HG03439 (cell line): ENCODE data around the gene ETS1.
A peak's percentile ranks its signal among the peaks of the same experiment; 100 is the strongest.

Experiments
- ATAC-seq: cut with Tn5 transposase; IDR thresholded peaks from one replicate; pipeline ENCODE4 v1.9.1; 2021; ENCODE audit warnings: mild to moderate bottlenecking, moderate library complexity; ENCODE audit not compliant: unreplicated experiment

The ETS1 gene

DNA sequence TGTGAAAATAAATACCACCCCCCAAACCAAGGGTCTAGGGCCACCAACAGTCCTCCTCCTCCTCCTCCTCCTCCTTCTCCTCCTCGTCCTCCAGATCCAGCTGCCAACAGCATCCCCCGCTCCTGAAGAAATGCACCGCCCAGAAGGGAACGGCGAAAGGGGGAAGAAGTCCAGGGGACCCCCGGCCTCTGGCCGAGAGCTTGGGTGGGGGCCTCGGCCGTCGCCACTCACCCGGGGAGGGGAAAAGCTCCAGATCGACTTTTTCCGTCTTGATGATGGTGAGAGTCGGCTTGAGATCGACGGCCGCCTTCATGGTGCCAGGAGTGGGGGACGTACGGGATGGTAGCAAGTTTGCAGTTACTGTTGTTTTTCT lies 65.7 kb downstream of the ETS1 start:
- peak; percentile 0 for ATAC-seq

DNA sequence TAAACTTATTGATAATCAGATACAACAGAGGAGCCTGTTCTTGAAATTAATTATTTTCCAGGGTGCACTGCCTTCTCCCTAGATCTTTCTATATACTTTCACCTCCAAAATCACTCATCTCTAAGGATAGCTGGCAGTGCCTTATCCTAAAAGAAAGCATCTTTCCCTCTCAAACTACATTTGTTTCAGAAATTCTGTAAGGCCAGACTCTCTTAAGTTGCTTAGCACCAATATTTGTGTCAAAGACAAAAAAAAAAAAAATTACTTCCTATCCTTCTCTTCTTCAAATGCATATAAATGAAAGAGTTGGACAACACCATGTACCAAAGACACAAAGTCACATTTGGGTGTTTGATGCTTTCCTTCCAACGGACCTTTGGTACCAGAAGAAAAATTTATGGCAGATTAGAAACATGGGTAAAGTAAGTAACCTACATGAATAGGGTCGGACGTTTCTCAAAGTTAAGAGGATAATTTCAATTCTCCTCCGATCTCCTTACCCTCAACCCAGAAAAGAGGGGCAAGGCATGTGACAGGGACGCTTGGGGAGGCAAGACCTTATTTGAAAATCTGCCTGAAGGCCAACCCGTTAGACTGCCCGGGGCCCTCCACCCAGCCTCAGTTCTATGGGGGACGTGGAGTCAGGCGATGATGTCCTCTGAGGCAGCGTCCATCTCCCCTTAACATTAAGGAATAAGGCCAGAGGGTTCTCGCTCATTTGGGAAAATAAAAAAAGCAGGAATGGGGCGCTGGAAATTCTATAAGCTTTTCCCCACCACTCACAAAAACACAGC lies 66.3 kb downstream of the ETS1 start:
- ATAC-seq: no peak

DNA sequence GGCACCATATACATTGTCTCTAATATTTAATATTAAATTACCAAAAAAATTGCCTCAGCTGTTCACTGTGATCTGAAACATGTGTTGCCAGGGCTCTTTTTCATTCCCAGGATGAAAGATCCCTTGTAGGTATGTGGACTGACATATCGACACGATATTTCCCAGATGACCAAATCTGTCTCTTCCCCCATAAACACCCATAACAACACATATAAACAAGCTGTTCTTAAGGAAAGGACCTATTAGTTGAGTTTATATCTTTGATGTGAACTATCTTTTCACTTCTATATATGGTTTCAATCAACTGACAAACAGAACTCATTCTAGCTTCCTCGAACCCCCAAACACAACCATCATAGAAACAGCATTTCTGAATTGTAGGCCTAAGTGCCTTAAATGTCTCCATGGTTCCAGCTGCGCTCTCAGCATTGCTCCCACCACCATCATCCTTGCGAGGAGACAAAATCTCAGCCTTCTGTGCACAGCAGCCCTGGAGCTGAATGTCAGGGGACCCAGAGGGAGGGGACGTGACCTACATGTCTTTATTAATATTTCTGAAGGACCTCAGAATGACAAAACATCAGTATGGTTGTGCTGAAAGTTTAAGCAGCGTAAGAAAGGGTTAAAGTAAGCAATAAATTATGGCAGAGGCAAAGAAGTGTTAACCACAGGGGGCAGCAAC lies 67.0 kb downstream of the ETS1 start:
- no peak for ATAC-seq

DNA sequence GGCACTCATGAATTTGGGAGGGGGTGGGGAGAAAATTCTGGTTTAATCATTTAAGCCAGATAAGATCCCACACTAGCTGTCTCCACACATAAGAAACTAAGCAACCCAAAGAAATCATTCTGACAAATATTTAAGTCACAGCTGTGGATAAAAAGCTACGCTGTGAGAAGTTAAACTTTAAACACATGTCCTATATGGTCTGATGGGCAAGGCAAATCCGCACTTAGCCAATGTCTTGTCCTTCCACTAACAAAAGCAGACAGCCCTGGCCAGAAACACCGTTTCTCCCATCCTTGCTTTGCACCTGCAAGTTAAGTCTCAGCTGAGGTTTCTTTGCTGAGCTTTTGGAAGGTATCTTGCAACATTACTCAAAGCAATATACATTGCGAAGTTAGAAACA lies 68.0 kb downstream of the ETS1 start:
- no peak for ATAC-seq

DNA sequence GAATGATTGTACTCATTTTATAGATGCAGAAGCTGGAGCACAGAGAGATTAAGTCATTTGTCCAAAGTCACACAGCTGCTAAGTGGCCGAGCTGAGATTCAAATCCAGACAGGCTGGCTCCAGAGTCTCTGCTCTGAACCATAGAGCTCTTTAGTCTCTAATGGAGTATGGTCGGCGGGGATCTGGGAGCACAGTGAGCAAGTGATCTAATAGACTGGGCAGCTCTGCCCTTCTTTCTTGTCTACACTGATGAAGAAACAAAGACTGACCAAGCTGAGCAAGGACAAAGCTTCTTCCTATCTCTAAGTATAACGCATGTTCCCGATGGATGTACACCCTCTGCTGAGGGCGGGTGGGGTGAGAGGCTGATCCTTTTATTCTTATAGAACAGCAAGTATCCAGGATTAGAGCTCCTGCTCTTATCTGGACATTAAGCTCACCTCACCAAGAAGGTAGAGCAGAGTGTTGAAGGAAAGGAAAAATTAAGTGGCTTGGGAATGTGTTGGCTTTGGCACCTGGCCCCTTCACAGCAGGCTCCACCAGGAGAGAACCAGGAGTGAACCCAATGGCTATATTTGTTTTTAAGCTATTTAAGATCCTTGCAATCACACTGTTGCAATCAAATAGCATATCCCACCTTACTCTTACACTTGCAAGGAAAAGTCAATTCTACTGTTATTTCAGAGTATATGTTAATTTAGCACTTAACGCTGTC lies 68.7 kb downstream of the ETS1 start:
- ATAC-seq: no peak

DNA sequence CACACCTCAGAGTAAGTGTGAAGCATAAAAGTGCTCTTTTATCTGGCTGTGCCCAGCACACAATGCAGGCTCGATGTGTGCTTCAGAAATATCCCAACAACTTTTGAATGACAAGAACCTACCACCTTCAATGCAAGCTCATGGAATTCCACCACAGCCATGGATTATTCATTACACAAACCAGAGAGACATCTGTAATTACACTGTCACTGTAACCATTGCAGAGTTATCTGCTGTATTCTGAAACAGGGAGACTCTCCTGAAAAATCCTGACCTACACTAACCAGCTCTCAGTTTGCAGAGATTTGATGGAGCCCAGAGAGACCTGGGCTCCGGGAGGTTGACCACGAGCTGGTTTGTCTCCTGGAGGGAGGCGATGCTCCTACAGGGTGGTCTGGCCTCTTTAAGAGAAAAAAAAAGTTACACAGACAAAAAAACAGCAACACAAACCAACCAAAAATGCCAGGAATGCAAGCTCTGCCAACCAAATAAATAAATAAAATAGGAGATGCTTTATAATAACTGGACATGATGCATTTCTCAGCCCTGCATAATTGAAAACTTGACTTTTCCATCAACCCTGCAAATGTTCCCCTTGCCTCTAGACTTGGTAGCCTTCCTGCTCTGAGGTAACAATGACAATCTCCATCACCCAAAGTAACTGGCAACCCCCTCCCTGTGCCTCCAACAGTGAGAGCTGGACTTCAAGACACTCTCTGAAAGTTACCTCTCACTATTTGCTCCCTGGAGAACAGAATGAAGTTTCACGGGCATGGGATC lies 69.7 kb downstream of the ETS1 start:
- no peak for ATAC-seq

DNA sequence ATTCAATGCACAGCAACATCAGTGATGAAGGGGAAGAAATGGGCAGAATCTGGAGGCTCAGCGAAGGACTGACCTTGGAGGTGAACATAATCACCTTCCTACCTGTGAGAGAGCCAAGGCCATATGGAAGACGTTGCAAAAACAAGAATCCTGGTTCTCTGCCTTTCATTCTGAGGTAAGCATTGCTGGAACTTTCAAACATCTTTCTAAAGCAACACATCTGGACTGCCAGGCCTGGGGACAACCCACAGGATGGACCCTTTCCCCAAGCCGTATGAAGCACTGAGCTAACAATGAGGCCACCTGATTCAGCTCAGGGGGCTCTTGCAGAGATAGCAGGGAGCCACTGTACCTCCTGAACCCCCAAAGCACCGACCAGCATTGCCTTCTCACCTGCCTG lies 70.5 kb downstream of the ETS1 start:
- no peak for ATAC-seq

DNA sequence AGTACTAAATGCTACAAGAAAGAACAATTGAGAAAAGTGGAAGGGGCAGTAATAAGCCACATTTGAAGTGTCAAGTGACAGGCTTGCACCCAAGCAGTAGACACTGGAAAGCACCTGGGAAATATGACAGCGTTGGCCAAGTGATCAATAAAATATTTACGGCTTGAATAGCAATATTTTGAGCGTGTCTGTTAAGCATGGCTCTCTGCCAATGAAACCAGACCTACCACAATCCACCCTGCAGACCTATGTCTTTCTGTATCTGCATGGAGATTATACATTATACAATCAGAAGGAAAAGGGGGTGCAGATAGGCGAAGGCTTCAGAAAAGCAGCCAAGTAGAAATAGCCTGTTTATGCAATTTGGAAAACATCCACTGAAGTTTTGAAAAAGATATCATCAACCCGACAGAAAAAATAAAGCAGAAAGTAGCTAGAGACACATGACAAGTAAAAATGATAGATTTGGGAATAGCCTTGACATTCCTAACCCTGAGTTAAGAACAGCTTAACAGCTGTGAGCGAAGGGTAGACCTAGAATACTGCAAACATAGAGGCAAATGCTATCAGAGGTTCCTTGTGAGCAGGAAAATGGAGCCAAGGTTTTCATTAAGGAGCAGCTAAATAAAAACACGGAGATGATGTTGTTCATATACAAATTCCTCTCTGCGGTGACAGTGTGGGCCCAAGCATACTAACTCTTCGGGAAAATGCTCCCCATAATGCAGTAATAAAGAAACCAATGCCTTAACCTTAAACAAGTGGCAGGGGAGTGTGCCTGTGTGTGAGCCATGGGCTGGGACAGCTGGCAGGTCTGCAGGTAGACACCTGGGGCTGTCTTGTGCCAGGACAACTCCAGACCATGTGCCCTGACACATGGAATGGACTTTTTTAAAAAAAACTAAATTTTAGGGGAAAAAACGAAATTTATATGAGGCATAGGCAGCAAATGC lies 71.3 kb downstream of the ETS1 start:
- ATAC-seq: no peak

DNA sequence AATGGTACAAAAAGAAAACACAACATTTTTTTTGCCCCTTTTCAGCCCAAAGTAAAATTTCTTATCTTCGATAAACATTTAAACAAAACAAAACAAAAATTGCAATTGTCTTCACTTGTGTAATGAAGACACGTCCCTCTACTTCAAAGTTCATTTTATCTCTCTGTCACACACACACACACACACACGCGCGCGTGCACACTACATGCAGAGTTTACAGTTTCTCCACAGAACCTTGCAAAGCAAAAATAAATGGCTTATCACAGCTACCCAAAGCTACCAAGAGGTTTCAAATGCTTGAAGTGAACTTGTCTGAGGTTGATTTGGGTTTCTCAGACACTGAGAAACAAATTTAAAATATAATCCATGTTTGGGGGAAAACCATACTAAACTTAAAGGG lies 72.3 kb downstream of the ETS1 start:
- ATAC-seq: no peak

DNA sequence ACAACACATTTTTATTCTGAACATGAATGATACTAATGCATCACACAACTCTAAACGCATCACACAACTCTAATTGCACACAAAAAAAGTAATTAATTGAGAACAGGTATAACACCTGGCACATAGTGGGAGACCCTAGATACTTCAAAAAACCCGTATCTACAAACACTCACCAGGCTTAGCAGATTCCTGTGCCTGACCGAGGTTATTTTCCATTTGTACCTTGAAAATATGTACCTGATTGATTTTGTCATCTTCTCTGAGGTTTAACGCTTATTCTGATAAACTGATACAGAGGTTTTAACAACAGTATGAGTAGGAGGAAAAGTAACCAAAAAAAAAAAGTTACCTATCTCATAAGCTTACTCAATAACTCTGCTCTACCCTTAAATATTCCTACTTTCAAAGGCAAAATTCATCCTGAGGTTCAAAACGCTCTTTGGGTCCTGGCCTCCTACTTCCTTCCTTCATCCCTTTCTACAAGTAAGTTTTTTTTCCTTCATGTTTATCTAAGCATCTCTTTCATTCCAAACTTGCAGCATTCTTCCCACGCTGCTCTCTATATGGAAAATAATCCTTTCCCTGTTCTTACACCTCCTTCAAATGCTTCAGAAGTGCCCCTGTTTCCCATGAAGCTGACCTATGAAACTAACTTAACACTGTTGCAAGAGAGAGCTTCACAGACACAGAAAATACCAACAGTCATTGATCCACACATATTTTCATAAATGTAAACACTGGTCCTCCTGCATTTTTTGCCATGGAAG lies 73.3 kb downstream of the ETS1 start:
- no peak for ATAC-seq

DNA sequence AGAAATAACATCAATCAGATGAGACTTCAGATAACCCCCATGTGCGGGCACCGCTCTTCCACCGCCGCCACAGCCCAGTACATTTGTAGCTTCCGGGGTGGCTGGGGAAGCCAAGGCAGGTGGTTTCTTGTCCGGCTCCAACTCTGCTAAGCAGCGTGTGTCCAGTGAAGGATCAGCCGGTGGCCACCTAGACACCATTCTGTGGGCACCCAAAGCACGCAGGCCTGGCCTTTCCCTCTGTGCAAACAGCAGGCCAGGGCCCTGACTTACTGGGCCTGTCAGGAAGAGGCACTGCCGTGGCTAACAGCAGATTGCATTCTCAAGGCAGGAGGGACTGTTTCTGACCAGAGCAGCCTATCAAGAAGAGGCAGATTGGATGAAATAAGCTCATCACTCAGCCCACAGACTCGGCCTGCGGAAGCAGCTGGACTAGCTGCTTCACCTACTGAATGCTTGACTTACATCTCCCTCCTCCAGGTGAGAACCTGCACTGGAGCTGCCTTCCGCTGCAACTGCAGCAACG lies 74.8 kb downstream of the ETS1 start:
- ATAC-seq: no peak

DNA sequence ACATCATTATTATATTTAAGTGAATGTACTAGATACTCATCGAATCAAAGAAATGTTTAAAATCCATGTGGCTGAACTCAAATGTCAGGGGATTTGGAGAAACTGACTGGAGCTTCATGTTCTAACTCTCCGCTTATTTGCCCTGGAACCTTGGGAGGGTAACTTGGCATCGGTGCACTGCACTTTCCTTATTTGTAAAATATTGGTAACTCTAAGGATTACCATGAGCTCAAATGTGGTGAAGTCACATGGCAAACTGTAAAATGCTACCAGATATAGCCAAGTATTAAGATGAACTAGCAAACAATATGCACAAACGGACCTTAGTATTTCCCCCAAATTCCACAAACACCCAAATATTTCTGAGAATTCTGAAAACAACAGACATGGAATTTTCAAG lies 75.6 kb downstream of the ETS1 start:
- no peak for ATAC-seq

DNA sequence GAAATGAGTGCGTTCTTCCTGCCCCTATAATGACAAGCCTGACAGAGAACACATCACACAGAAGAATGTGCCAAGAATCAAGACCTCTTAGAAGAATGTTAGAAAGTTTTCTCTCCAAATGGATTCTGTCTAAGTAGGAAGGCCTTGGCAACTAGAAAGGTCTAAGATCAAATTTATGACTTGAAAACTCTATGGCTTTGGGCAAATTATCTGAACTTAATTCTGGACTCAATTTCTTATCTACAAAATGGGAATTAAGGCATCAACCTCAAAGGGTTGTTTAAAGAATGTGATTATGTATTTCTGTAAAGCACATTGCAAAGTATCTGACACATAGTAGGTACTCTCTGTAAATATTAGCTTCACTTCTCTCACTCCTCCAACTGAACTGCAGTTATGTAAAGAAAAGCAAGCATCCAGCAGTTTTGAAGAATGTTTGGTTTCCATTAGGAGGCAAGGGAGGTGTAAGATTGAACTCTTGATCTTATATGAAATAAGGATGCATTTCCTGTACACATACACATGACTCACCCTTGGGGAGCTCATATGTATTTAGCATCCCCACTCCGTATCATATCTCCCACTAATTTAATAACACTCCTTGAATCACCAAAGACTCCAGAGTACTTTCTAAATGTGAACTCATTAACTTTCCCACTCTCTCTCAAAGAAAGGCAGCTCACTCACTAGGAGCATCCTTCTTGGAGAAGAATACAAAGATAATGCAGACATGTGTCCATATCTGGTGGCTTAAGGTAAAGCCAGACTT lies 77.6 kb downstream of the ETS1 start:
- ATAC-seq: no peak

DNA sequence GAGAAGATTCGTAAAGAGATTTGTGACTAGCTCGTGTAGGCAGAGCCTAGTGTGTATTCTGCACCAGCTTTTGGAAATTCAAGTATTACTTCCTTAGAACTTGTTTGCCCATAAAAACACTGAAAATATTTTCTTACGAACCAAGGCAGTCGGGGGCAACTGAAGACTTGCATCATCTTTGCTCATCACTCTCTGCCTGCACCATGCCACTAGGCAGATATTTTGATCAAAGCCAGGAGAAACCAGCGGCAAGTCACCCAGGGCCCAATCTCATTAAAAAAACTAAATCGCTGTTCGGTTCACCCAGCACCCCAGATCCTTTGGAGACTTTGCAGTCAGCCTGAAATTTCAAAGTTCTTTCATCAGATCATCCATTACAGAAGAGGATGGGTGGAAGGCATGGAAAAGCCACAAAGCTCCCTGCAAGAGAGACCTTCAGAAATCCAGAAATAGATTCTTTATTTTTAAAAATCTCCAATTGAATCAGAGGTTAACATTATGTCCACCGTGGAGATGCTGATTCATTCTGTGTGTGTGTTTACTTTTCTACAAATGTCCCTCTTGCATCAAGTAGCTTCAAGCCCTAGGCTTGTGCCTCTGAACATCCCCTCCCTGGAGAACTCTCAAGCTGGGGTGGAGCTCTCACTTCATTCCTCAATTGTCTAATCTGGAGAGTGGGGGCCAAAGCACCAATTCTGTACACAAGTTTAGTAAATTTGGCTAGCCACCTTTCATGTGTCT lies 78.4 kb downstream of the ETS1 start:
- ATAC-seq: no peak

DNA sequence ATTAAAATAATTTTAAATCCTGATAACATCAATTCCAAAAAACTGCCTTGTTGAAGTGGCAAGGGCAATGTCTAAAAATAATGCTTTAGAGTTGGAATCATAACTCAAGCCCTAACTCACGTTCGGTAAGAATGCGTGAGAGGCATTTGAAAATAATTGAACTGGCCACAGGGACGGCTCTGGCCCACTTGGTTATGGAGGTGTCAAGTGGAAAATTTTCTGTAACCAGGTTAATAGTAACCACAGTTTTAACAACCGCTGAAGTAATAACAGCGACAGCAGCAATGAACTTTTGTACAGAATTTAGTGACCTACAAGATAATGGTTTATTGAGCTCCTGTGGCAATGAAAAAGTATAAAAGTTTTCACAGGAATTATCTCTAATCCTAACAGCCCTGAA lies 79.4 kb downstream of the ETS1 start:
- ATAC-seq: no peak

DNA sequence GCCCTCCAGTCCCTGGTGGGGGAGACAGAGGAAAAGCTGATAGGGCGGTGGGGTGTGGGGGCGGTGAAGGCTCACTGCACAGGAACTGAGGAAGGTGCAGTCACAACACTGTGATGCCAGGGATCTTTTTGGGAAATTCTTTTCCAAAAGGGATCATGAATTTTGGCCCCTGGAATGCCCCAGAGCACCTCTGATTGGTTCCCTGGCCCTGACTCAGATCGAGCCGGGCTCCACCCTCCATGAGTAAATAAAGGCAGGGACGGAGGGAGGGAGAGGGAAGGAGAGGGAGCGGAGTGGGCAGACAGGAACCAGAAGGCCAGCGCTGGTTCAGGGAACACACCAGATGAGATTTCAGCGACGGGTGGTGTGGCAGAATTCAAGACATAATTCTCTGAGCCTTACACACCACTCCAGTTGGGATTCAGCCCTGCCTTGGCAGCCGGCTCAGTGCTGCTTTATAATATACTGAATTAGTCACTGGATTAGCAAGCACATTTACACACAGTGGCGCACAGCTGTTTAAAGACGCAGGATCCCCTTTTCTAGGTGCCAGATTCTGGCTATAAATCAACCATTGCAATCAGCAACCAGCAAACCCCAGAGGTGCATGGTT lies 80.3 kb downstream of the ETS1 start:
- ATAC-seq: no peak

DNA sequence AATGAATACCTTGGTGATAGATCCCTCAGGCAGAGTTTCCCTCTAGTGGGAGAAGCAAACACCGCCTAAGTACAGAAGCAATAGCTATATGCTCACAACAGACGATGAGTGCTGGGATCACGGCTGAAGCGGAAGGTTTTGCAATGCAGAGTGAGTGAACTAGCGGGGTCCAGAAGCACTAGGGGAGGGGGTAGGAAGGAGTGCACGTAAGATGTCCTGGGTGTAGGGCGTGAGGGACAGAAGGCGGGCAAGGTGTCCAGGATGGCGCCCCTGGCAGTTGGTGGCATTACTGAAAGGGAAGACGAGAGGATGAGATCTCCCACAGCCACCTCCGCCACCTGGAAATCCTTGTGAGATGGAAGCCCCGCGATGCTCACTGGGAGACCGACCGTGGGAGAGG lies 81.0 kb downstream of the ETS1 start:
- no peak for ATAC-seq
